Cardiac septum (tissue), 1 donor: ENCODE measurements around the gene MAPK8. TPM values are rescaled to one million over a fixed set of nuclear protein-coding genes. Genes with fewer than 3 reads are reported as not detected.
"Not testable (repeated sequence)": the region's sequence is repeated elsewhere in the genome, so short reads cannot be mapped to it uniquely, and the experiment has no call there.

Experiments used
- DNase-seq: peaks from one replicate; pipeline ENCODE4 v3.0.0-alpha.2; 2020; ENCODE audit warnings: low spot score
- intact Hi-C: fragments of 100-400 bp; cut with DNase I; formaldehyde crosslinking; loops from one replicate; pipeline ENCODE4 v1.14.0; 2022
- total RNA-seq: library from RNA; stranded (reverse); fragmentation: NEBNext Ultra II Directional; extraction: Animal tissue kit (Norgen Biotek cat#: 25700); gene quantifications from one replicate; pipeline ENCODE4 v1.2.1, GENCODE V29; 2021
- donor health status: DM: no; HTN: no; CAD: no.

Gene MAPK8
- total RNA-seq, 1 donor from 2014 or later, result 34.1 TPM

DNA sequence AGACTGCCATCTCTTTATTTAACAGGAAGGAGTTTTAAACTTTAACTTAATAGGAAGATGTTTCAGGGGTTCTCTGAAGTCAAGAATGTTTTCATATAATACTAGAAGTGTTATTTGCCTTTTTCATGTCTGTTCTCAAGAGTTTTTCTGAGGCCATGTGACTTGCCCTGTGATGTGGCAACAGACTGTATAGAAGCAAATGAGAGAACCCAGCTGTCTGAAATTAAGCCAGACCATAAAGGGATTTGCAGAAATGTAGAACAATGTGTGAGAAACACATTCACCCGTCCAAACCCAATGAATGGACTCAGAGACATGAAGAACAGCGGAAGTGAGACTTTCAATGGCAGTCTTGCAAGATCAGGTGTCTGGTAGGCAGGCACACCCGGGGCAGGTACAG lies 23.8 kb downstream of the MAPK8 start:
- intact Hi-C loops, result no loop called here
- DNase-seq, result no peak

DNA sequence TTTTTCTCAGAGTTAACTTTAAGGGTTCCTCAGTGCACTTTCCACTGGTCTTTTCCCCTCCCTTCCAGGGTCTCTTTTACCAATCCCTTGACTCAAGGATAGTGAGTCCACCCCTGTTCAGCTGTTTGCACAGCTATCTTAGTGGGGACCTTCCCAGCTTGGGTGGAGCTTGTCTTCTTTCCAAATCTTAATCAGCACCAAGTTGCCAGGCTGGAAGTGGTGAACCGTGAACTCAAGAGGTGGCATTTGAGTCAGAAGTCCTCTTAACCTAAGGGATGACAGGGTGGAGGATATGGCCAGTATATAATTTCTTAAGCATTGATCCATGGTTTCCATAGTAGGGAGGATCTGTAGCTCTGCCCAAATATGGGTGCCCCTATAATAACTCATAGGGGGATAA lies 25.0 kb downstream of the MAPK8 start:
- no peak for DNase-seq
- intact Hi-C loops, result no loop called here

DNA sequence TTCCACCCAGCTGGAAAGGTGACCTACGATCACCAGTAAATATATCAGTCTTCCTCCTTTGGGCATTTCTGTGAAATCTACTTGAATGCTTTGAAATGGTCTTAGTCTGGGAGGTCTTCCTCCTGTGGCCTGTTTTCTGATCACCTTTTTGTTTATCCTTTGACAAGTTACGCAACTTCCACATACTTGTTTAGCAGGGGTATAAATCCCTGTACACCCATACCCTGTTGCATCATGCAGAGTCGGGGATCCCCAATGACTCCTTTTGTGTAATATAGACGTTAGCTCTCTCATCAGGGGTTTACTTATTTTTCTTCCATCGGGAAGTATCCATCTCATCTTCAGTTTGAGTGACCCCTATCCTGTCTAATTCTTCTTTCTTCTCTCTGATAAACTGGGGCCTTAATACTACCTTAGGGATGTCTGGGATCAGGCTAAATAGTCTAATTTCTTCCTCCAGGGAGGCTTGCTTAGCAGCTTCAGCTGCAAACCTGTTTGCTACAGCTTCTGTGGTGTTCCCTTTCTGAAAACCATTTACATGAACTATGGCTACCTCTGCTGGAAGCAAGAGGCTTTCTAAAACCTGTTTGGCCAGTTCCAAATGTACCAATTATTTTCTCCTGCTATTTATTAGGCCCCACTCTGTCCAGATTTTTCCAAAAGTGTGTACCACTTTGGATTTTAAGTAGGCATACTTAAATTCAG lies 25.8 kb downstream of the MAPK8 start:
- intact Hi-C loops, result no loop called here
- no peak for DNase-seq

DNA sequence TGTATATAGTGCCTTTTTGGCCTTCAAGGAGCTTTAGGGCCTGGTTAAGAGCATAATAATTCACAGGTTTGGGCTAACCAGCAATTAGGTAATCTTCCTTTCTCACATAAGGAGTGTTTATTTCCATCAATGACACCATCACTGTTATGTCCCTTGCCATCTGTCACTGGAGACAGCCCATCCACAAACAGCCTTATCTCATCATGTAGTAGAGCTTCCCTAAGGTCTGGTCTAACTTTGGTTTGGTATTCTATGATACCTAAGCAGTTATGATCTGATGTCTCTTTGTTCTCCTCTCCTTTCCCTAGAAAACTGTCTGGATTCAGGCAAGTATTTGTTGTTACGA lies 26.4 kb downstream of the MAPK8 start:
- intact Hi-C loops, result no loop called here
- no peak for DNase-seq

DNA sequence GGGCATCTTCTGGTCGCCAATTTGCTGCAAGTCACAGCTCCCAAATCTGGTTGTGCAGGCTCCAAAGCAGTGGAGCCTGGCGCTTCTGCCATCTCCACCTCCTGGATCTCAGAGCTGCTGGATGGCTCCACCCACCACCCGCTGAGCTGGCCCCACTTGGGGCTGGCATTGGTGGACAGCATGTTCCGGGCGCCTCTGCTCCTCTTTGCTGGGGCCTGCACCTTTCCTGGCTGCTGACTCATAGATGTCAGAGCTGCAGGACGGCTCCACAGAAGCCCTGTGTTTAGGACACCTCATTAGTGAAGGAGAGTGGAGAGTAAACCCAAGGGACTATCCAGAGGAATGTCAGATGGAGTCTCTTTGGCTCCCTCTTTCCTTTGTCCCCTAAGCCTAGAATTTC lies 27.4 kb downstream of the MAPK8 start:
- no peak for DNase-seq
- intact Hi-C loops, result no loop called here

DNA sequence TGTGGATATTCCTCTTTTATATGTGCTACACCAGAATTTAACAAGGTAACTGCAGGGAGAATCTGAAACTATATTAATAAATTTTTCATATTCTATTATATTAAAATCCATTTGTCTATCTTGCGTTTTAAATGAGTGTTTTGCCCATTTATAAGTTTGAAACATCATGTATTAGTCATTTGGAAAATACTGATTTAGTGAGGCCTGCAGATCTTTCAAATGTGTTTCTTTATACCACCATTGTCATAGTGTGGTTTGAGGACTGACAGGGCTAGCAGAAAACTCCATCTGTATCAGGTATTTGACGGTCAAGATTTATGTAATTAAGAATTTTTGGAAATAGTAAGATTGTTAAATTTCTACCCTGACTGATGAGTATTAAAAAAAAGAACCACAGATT lies 29.3 kb downstream of the MAPK8 start:
- intact Hi-C loops, result no loop called here
- DNase-seq, result no peak

DNA sequence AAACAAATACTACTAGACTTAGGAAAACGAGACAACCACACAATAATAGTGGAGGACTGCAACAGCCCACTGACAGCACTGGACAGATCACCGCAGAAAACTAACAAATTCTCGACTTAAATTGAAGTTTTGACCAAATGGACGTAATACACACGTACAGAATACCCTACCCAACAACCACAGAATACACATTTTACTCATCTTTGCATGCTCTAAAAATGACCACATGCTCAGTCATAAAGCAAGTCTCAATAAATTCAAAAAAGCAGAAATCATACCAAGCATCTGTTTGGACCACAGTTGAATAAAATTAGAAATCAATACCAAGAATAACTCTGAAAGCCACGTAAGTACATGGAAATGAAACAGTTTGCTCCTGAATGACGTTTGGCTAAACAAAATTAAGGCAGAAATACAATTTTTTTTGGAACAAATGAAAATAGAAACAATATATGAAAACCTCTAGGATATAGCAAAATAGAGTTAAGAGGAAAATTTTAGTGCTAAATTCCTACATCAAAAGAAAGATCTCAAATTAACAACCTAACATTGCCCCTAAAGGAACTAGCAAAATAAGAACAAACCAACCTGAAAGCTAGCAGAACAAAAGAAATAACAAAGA lies 30.6 kb downstream of the MAPK8 start:
- intact Hi-C loops, result no loop called here
- DNase-seq, result no peak

DNA sequence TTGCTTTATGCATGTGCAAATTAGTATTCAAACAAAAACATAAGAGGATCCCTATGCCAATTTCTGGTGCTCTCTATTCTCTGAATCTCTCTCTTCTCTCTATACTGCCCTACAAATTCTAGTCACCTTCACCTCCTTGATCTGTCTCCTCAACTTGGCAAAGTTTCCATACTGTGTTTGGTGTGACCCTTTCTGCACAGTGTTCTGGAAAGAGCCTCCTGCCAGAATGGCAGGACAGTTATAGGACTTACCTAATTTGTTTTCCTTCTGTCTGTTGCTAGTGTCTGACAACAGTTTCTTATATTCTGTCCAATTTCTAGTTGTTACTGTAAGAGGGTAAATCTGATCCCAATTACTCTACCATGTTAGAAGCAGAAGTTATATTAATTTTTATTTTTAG lies 34.3 kb downstream of the MAPK8 start:
- no peak for DNase-seq
- intact Hi-C loops, result no loop called here

DNA sequence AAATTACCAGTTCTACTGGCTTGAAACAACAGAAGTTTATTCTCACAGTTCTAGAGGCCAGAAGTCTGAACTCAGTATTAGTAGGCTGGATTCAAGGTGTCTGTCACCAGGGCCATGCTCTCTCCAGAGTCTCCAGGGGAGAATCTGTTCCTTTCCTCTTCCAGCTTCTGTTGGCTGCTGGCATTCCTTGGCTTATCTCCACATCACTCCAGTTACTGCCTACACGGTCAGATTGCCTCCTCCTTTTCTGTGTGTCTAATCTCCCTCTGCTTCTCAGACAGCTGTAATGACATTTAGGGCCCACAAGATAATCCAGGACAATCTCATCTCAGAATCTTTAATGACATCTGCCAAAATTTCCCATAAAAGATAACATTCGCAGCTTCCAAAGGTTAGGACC lies 36.6 kb downstream of the MAPK8 start:
- DNase-seq, result no peak
- intact Hi-C loops, result no loop called here

DNA sequence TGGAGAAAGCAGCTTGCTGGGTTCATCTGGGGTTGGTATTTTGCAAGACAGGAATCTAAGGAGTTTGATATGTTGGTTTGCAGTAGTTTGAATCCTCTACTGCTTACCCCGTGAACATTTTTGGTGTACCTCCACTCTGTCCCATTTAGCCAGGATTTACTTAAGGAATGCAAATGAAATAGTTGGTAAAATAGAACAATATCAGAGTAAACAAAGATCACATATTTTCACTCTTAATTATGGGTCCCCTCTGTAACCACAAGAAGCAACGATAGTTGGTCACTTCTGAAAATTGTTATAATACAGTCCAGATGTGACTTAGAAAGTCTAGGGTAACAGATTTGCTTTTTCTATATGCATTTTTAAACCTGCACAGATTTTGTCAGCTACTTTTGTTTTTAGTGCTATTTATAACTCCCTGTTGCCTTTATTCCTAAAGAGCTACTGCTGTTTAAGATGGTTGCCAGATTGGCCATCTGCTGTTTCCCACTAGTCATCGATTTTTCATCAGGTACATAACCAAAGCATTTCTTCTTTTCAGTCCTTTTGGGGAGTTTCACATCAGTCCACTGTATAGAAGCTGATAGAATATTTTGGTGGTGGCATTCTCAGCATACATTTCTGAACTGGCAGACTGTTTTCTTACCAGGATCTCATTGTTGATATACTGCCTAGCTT lies 37.6 kb downstream of the MAPK8 start:
- no peak for DNase-seq
- intact Hi-C loops, result no loop called here

DNA sequence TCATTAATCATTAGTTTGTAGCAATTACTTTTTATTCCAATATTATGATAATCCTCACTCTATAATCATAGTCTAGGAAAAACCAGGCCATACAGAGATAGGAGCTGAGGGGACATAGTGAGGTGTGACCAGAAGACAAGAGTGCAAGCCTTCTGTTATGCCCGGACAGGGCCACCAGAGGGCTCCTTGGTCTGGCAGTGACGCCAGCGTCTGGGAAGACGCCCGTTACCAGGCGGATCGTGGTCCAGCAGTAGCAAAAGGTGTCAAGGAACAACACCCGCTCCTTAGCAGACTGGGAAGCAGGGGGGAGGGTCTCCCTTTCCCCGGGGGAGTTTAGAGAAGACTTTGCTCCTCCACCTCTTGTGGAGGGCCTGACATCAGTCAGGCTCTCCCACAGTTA lies 39.8 kb downstream of the MAPK8 start:
- intact Hi-C loops, DNase-seq: not testable (repeated sequence)

DNA sequence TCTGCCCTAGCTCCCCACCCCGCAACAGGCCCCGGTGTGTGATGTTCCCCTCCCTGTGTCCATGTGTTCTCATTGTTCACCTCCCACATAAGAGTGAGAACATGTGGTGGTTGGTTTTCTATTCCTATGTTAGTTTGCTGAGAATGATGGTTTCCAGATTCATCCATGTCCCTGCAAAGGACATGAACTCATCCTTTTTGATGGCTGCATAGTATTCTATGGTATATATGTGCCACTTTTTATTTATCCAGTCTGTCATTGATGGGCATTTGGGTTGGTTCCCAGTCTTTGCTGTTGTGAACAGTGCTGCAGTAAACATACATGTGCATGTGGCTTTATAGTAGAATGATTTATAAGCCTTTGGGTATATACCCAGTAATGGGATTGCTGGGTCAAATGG lies 41.1 kb downstream of the MAPK8 start:
- DNase-seq, intact Hi-C loops: not testable (repeated sequence)

DNA sequence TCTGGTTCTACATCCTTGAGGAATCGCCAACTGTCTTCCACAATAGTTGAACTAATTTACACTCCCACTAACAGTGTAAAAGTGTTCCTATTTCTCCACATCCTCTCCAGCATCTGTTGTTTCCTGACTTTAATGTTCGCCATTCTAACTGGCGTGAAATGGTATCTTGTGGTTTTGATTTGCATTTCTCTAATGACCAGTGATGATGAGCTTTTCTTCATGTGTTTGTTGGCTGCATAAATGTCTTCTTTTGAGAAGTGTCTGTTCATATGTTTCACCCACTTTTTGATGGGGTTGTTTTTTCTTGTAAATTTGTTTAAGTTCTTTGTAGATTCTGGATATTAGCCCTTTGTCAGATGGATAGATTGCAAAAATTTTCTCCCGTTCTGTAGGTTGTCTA lies 41.5 kb downstream of the MAPK8 start:
- intact Hi-C loops, DNase-seq: not testable (repeated sequence)

DNA sequence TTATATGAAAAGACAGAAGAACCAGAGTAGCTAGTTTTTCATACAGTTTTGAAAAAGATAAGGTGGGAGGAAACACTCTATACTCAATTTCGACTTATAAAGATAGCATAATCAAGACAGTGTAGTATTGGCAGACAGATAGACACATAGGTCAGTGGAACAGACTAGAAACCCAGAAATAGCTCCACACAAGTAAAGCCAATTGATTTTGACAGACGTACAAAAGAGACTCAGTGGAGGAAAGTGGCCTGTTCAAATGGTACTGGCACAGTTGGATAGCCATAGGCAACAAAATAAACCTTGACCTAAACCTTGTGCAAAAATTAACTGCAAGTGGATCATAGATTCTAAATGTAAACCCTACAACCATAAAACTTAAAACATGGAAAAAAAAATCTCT lies 46.8 kb downstream of the MAPK8 start:
- no peak for DNase-seq
- intact Hi-C loops, result no loop called here

DNA sequence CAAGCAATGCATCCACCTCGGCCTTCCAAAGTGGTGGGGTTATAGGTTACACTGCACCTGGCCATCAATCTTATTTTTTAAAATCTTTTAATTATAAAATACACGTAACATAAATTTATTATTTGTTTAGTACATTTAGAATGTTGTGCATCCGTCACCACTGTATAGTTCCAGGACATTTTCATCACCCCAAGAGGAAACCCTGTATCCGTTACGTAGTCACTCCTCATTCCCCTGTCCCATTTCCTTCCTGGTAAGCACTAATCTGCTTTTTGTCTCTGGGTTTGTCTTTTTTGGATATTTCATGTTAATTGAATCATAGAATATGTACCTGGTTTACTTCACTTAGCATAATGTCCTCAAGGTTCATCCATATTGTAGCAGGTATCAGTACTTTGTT lies 51.2 kb downstream of the MAPK8 start:
- no peak for DNase-seq
- intact Hi-C loops, result no loop called here

DNA sequence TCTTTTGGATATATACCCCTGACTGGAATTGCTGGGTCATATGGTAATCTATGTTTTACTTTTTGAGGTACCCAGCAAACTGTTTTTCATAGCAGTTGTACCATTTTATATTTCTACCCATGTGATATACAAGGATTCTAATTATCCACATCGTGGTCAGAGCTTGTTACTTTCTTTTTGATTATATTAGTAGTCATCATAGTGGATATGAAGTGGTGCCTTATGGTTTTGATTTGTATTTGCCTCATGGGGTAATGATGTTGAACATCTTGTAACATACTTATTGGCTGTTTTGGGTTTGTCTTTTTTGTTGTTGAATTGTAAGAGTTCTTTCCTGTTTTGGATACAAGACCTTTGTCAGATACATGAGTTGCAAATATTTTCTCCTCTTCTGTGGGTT lies 51.7 kb downstream of the MAPK8 start:
- DNase-seq, result no peak
- intact Hi-C loops, result no loop called here

DNA sequence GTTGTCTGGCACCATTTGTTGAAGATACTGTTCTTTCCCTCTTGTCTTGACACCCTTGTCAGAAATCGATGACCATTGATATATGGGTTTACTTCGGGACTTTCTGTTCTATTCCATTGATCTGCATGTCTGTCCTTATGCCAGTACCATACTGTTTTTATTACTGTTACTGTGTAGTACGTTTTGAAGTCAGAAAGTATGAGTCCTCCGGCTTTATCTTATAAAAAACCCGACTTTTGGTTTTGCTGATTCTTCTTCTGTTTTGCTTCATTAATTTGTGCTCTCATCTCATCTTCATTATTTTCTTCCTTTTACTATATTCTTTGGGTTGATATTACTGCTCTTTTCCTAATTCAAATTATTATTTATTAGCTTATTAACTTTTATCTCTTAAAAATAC lies 52.4 kb downstream of the MAPK8 start:
- no peak for DNase-seq
- intact Hi-C loops, result no loop called here

DNA sequence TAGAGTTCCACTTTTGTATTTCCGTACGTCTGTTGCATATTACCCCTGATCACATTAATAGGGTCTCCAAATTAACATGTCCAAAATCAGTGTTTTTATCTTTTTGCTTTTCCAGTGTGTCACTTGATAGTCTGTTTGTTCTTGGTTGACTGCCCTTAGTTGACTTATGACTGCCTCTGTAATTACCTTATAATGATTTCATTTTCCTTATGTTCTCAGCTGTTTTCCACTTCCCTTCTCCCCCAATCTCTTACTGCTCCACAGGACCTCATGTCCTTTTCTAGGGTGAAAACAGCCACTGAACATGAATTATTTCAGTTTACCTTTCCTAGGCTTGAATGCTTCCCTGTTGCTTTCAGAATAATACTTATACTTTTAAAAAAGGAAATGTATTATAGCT lies 54.7 kb downstream of the MAPK8 start:
- intact Hi-C loops, result loop anchor here (5.0 kb wide), 1 partner anchor 146 kb away; no protein-coding TSS in a partner anchor
- no peak for DNase-seq

DNA sequence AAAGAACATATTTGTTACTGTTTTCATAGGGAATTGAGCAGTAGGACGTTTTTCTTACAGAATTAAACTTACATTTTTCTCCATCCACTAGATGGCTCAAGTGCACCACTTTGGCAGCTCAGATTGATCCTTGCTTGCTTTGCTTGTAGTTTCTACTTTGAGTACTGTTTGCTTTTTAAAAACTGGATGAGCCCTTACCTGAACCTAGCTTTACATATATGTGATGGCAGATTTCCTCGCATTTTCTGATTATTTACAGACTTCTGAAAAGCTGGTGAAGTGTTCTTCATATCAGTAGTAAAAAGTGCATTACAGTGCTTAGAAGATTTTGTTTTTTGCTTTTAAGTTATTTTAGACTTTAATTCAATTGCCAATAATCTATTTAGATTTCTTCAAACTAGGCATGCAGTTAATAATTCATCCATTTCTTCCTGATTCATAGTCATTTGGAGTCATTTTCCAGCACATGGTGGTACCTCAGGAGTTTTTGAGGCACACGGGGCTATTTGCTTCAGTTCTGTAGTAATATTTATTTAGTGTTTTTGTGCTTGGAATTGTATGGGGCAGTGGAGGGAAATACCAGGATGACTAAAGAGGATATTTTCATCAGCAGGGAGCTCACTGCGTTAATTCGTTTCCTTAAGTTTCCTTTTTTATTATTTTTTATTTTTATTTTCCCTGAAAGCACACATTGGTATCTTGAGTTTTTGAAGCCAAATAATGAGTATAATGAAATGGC lies 57.3 kb downstream of the MAPK8 start:
- no peak for DNase-seq
- intact Hi-C loops, result loop anchor here (2.0 to 5.0 kb wide), 3 partner anchors 144 to 293 kb away; no protein-coding TSS in a partner anchor

DNA sequence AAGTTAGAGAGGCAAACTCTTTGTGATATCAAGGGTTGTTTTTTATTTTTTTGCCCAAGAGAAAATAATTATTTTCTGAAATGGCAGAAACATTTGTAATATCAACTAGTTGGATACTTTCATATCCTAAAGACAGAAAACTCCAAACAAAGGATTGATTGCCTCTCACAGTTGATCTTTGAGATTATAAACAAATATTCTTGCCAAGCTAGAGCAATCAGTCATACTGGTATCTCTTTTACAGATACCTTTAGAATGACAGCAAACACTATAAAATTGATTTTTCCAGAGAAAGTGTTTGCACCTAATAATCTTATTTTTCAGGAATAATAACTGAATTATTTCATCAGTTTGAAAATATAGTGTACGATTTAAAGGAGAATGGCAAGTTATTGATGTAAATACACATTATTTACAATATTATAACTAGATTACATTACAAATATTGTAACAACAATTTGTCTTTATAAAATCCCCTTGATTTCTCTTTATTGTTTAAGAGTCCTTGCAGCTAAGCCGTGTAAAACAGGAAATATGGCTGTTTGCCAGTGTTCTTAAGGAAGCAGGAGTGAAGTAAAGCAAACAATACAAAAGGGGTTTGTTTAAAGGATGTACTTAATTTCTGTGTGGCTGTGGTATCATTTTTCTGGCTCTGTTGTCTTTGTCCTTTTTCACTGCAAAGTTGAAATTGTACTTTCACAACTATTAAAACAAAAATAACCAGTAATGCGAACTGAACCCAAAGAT lies 58.4 kb downstream of the MAPK8 start:
- intact Hi-C loops, result loop anchor here (5.0 kb wide), 1 partner anchor 142 kb away; no protein-coding TSS in a partner anchor
- DNase-seq, result no peak
